Measurements from ENCODE around the gene FZD1. TPM values are rescaled to one million over a fixed set of nuclear protein-coding genes. Genes with fewer than 3 reads are reported as not detected.

Gene FZD1
- total RNA-seq, 1 donor from 2014 or later = 5.1 TPM

DNA sequence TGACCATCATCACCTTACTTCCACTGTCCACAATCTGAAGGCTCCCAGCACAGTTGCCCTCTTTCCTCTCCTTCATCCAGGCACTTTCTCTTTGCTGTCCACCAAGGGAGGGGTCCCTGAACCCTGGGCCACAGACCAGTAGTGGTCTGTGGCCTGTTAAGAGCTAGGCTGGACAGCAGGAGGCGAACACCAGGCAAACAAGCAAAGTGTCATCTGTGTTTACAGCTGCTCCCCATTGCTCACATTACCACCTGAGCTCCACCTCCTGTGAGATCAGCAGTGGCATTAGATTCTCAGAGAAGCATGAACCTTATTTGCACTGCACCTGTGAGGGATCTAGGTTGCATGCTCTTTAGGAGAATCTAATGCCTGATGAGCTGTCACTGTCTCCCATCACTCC is 27.7 kb downstream of the FZD1 start:
- TF ChIP-seq, protein P1, sequence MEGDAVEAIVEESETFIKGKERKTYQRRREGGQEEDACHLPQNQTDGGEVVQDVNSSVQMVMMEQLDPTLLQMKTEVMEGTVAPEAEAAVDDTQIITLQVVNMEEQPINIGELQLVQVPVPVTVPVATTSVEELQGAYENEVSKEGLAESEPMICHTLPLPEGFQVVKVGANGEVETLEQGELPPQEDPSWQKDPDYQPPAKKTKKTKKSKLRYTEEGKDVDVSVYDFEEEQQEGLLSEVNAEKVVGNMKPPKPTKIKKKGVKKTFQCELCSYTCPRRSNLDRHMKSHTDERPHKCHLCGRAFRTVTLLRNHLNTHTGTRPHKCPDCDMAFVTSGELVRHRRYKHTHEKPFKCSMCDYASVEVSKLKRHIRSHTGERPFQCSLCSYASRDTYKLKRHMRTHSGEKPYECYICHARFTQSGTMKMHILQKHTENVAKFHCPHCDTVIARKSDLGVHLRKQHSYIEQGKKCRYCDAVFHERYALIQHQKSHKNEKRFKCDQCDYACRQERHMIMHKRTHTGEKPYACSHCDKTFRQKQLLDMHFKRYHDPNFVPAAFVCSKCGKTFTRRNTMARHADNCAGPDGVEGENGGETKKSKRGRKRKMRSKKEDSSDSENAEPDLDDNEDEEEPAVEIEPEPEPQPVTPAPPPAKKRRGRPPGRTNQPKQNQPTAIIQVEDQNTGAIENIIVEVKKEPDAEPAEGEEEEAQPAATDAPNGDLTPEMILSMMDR (IDR thresholded peaks at IDR 0.05) = no peak
- no peak for TF ChIP-seq EZH2 (IDR thresholded peaks at IDR 0.05)
- TF ChIP-seq EZH2phosphoT487 (IDR thresholded peaks at IDR 0.05) = no peak
- no peaks in the 10 kb centered on the region for H3F3A ChIP-seq (ENCODE audit: low read depth)
- no peak overlapping the region for H3K4me3 ChIP-seq
- Mint-ChIP-seq H3K9me3 (peaks cover 2% of the 10 kb centered on the region), H3K4me1 (peaks cover 19% of the 10 kb centered on the region), H3K4me3 (no peak overlapping the region), H3K27ac (no peak overlapping the region), H3K27me3 (ENCODE audit: insufficient read depth, low read depth) (peaks cover 7% of the 10 kb centered on the region), H3K36me3 (no peaks in the 10 kb centered on the region)
- H3K9ac ChIP-seq = no peak overlapping the region
- H2AFZ ChIP-seq (replicated peaks) = no peak overlapping the region
- H3K4me2 ChIP-seq = no peak overlapping the region
- no peak overlapping the region for H3K27ac ChIP-seq
- H4K20me1 ChIP-seq (ENCODE audit: low read depth) = no peaks in the 10 kb centered on the region
- H3K36me3 ChIP-seq = no peaks in the 10 kb centered on the region
- H3K27me3 ChIP-seq = peaks cover 4% of the 10 kb centered on the region
- H3K4me1 ChIP-seq = peaks cover 8% of the 10 kb centered on the region
- no peaks in the 10 kb centered on the region for H3K9me3 ChIP-seq (ENCODE audit: low read depth)
- H3K79me2 ChIP-seq (ENCODE audit: low read depth) = no peaks in the 10 kb centered on the region
- no peak for DNase-seq (ENCODE audit: low spot score)

DNA sequence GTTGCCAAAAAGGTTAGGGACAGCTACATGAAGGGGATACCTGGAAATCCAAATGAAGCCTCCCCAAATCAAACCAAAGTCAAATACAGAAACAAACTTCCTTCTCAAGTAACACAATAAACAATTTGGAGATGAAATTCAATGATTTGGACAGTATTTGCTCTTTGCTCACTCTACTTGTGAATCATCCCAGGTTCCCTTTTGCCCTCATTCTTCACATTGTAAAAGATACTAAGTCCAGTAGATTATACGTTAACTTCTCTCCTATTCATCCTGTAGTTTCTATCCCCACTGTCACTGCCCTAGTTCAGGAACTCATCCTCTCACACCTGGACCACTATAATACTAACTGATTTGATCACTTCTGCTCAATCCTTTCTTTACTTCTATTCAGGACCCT is 28.3 kb downstream of the FZD1 start:
- H3K4me1 Mint-ChIP-seq = peaks cover 13% of the 10 kb centered on the region

GRCh38 chr7:91293136-91293535 is 28.9 kb downstream of the FZD1 start:
- no peaks in the 10 kb centered on the region for H3K36me3 Mint-ChIP-seq
- H3K9ac ChIP-seq = no peak overlapping the region
- H3K27me3 ChIP-seq = peaks cover 4% of the 10 kb centered on the region
- no peaks in the 10 kb centered on the region for H4K20me1 ChIP-seq (ENCODE audit: low read depth)
- H3K4me2 ChIP-seq = no peak overlapping the region
- no peak for DNase-seq (ENCODE audit: low spot score)
- peaks cover 3% of the 10 kb centered on the region for H3K27me3 Mint-ChIP-seq (ENCODE audit: insufficient read depth, low read depth)
- no peaks in the 10 kb centered on the region for H3K36me3 ChIP-seq
- H3K4me1 ChIP-seq = no peaks in the 10 kb centered on the region
- H3F3A ChIP-seq (ENCODE audit: low read depth) = no peaks in the 10 kb centered on the region
- no peaks in the 10 kb centered on the region for H3K9me3 ChIP-seq (ENCODE audit: low read depth)
- H3K9me3 Mint-ChIP-seq = peaks cover 5% of the 10 kb centered on the region
- H3K4me3 Mint-ChIP-seq = no peak overlapping the region
- no peaks in the 10 kb centered on the region for H3K79me2 ChIP-seq (ENCODE audit: low read depth)
- no peak overlapping the region for H3K4me3 ChIP-seq
- H2AFZ ChIP-seq (replicated peaks) = no peak overlapping the region
- peaks cover 11% of the 10 kb centered on the region for H3K4me1 Mint-ChIP-seq
- TF ChIP-seq EZH2phosphoT487 (IDR thresholded peaks at IDR 0.05) (no peak), EZH2 (IDR thresholded peaks at IDR 0.05) (no peak)
- TF ChIP-seq, protein P1 (IDR thresholded peaks at IDR 0.05) = no peak
- H3K27ac ChIP-seq = no peak overlapping the region
- no peak overlapping the region for H3K27ac Mint-ChIP-seq

More for the DNA sequence above, 28.3 kb downstream of the FZD1 start:
- Mint-ChIP-seq H3K4me3 (no peak overlapping the region), H3K27ac (no peak overlapping the region), H3K36me3 (no peaks in the 10 kb centered on the region), H3K27me3 (ENCODE audit: insufficient read depth, low read depth) (peaks cover 3% of the 10 kb centered on the region), H3K9me3 (peaks cover 4% of the 10 kb centered on the region)
- H3K36me3 ChIP-seq = no peaks in the 10 kb centered on the region
- H3K9me3 ChIP-seq (ENCODE audit: low read depth) = no peaks in the 10 kb centered on the region
- no peaks in the 10 kb centered on the region for H3F3A ChIP-seq (ENCODE audit: low read depth)
- TF ChIP-seq EZH2phosphoT487 (IDR thresholded peaks at IDR 0.05) (no peak), EZH2 (IDR thresholded peaks at IDR 0.05) (no peak)
- TF ChIP-seq, protein P1 (IDR thresholded peaks at IDR 0.05) = no peak
- no peak overlapping the region for H2AFZ ChIP-seq (replicated peaks)
- H3K4me1 ChIP-seq = peaks cover 2% of the 10 kb centered on the region
- DNase-seq (ENCODE audit: low spot score) = no peak
- H3K27ac ChIP-seq = no peak overlapping the region
- no peaks in the 10 kb centered on the region for H4K20me1 ChIP-seq (ENCODE audit: low read depth)
- H3K27me3 ChIP-seq = peaks cover 4% of the 10 kb centered on the region
- H3K9ac ChIP-seq = no peak overlapping the region
- no peak overlapping the region for H3K4me3 ChIP-seq
- H3K79me2 ChIP-seq (ENCODE audit: low read depth) = no peaks in the 10 kb centered on the region
- no peak overlapping the region for H3K4me2 ChIP-seq

Measured in neural progenitor cell (in vitro differentiated cells).